WTC11 (cell line): ENCODE data around the gene BTN2A1. TPM values are rescaled to one million over a fixed set of nuclear protein-coding genes. Genes with fewer than 3 reads are reported as not detected.

Experiments
- ATAC-seq: fragments of 200-7000 bp; cut with Tn5 transposase; 2 replicates; pipeline ENCODE4 v1.10.0; 2021; ENCODE audit warnings: mild to moderate bottlenecking, moderate library complexity
- CTCF ChIA-PET: fragments of 300-600 bp; sonication (Branson Sonifier 250); formaldehyde crosslinking; loops from one replicate; lab custom pipeline; 2021; ENCODE audit warnings: antibody characterized with exemption; lab: Charles Lee
- POLR2A ChIA-PET: fragments of 350-600 bp; sonication (Branson Sonifier 250); formaldehyde crosslinking; loops from one replicate; lab custom pipeline; 2021; ENCODE audit warnings: antibody characterized with exemption; lab: Charles Lee
- DNase-seq: peaks from one replicate; pipeline ENCODE4 v3.0.0; 2021; ENCODE audit warnings: low spot score
- H3K27ac Mint-ChIP-seq: 2 replicates; pipeline ENCODE4 v1.8.0; 2021; ENCODE audit warnings: mixed read lengths
- H3K27me3 Mint-ChIP-seq: 2 replicates; pipeline ENCODE4 v1.8.0; 2021; ENCODE audit warnings: low read depth, mild to moderate bottlenecking, moderate library complexity, mixed read lengths
- H3K36me3 Mint-ChIP-seq: 2 replicates; pipeline ENCODE4 v1.8.0; 2021; ENCODE audit warnings: mixed read lengths
- H3K4me1 Mint-ChIP-seq: 2 replicates; pipeline ENCODE4 v1.8.0; 2022; ENCODE audit warnings: mixed read lengths
- H3K4me3 Mint-ChIP-seq: 2 replicates; pipeline ENCODE4 v1.8.0; 2021; ENCODE audit warnings: mild to moderate bottlenecking, moderate library complexity, mixed read lengths
- H3K9me3 Mint-ChIP-seq: 2 replicates; pipeline ENCODE4 v1.8.0; 2021; ENCODE audit warnings: mixed read lengths
- CBFB ChIP-seq: sonication (generic); formaldehyde crosslinking; IDR thresholded peaks from 2 replicates; pipeline ENCODE4 v1.8.1; 2022; ENCODE audit warnings: mild to moderate bottlenecking, low read depth, missing genetic modification reagents
- CREM ChIP-seq: sonication (generic); formaldehyde crosslinking; IDR thresholded peaks from 2 replicates; pipeline ENCODE4 v1.8.1; 2022; ENCODE audit warnings: mild to moderate bottlenecking, missing genetic modification reagents, moderate library complexity
- ELF4 ChIP-seq: sonication (generic); formaldehyde crosslinking; IDR thresholded peaks from 2 replicates; pipeline ENCODE4 v1.8.1; 2022; ENCODE audit warnings: low read depth, mild to moderate bottlenecking, moderate library complexity, missing genetic modification reagents
- EMX1 ChIP-seq: fragments of 250-450 bp; sonication (Bioruptor Pico); IDR thresholded peaks from 2 replicates; pipeline ENCODE4 v1.8.0; 2021; ENCODE audit warnings: mild to moderate bottlenecking
- HMGA2 ChIP-seq: fragments of 250-450 bp; sonication (Bioruptor Pico); IDR thresholded peaks from 2 replicates; pipeline ENCODE4 v1.4.0; 2021; ENCODE audit warnings: mild to moderate bottlenecking, moderate library complexity
- JAZF1 ChIP-seq: fragments of 250-450 bp; sonication (Bioruptor Pico); IDR thresholded peaks from 2 replicates; pipeline ENCODE4 v1.9.0; 2021; ENCODE audit warnings: moderate library complexity, mild to moderate bottlenecking, inconsistent platforms
- MAX ChIP-seq: sonication (generic); formaldehyde crosslinking; IDR thresholded peaks from 2 replicates; pipeline ENCODE4 v1.8.0; 2022; ENCODE audit warnings: mild to moderate bottlenecking, missing genetic modification reagents
- NFYB ChIP-seq: sonication (generic); formaldehyde crosslinking; conservative IDR thresholded peaks from 2 replicates; pipeline ENCODE4 v1.8.0; 2022; ENCODE audit warnings: low read depth, missing genetic modification reagents
- PRRX2 ChIP-seq: fragments of 250-450 bp; sonication (Bioruptor Pico); IDR thresholded peaks from 2 replicates; pipeline ENCODE4 v1.8.0; 2021; ENCODE audit warnings: mild to moderate bottlenecking
- SP1 ChIP-seq: sonication (generic); formaldehyde crosslinking; conservative IDR thresholded peaks from 2 replicates; pipeline ENCODE4 v1.8.1; 2022; ENCODE audit warnings: missing genetic modification reagents
- ZNF423 ChIP-seq: fragments of 250-450 bp; sonication (Bioruptor Pico); IDR thresholded peaks from 2 replicates; pipeline ENCODE4 v2.1.2; 2022; ENCODE audit warnings: mild to moderate bottlenecking, moderate library complexity
- total RNA-seq: library from RNA; stranded (reverse); gene quantifications from 3 replicates; pipeline ENCODE4 v1.2.3, GENCODE V29; 2021

The BTN2A1 gene
- total RNA-seq, 1 experiment from 2014 or later = 9.9 TPM

DNA sequence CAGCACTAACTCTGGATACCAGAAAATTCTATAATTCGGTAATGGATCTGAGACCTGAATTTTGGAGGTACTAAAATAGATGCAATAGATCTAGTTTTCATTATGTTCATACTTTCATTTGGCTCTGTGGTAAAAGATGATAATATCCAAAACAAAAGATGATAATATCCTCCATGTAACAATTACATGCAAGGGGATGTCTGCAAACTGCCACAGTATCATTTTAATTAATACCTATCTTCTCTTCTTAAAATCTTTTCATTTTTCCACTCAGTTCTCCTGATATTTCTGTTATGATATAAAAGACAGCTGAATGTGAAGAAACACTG is 15.6 kb downstream of the BTN2A1 start:
- DNase-seq (no peak), ATAC-seq (no peak)
- Mint-ChIP-seq H3K9me3 (peaks cover 22% of the 10 kb centered on the region), H3K27me3 (no peaks in the 10 kb centered on the region), H3K4me3 (peak overlapping the region; percentile 59), H3K27ac (peak overlapping the region; percentile 98), H3K4me1 (peaks cover 33% of the 10 kb centered on the region), H3K36me3 (peaks cover 19% of the 10 kb centered on the region)
- ChIA-PET POLR2A (interaction anchor here (1.2 to 1.7 kb wide), 2 partner anchors 60 to 64 kb away, joined by 3 to 6 read pairs; partner anchors contain the start of gene HMGN4), CTCF (interaction anchor here (1.3 to 1.4 kb wide), 2 partner anchors 122 to 132 kb away, joined by 4 to 10 read pairs; no protein-coding TSS in a partner anchor)
- no peak for TF ChIP-seq ELF4 (CRISPR knock-in tag)

GRCh38 chr6:26473758-26474438 is 16.1 kb downstream of the BTN2A1 start:
- TF ChIP-seq NFYB = peak; percentile 25; the same call in 1 of the 2 replicates
- TF ChIP-seq JAZF1 = no peak
- peak overlapping the region; percentile 98 for H3K27ac Mint-ChIP-seq
- ChIA-PET CTCF (interaction anchor here (0.7 to 1.4 kb wide), 5 partner anchors 26 to 255 kb away, joined by 3 to 10 read pairs (median 4); partner anchors contain the start of gene BTN1A1), POLR2A (interaction anchor here (1.2 to 1.7 kb wide), 3 partner anchors 11 to 64 kb away, joined by 3 to 6 read pairs (median 4); partner anchors contain the start of gene HMGN4)
- peaks cover 33% of the 10 kb centered on the region for H3K4me1 Mint-ChIP-seq
- peak overlapping the region; percentile 59 for H3K4me3 Mint-ChIP-seq
- ATAC-seq (peak; percentile 90), DNase-seq (peak; percentile 33)
- H3K36me3 Mint-ChIP-seq = peaks cover 14% of the 10 kb centered on the region
- H3K27me3 Mint-ChIP-seq = no peaks in the 10 kb centered on the region
- H3K9me3 Mint-ChIP-seq = peaks cover 22% of the 10 kb centered on the region

DNA sequence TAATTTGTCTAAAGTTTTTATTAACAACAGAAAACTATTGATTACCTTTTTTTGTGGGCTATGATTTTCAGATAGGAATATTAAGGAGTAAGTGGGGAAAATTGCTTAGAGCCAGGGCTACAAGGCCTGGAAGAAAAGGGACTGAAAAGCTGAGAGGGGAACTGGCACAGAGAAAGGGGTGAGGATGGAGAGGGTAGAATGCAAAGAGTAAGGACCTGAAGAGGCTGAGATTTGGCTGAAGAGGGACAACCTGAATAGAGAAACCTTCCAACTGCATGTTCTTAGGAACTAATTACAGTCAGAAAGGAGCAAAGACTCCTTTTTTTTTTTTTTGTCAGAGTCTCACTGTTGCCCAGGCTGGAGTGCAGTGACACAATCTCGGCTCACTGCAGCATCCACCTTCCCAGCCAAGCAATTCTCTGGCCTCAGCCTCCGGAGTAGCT is 16.7 kb downstream of the BTN2A1 start:
- ATAC-seq (no peak), DNase-seq (no peak)
- POLR2A ChIA-PET = interaction anchor here (1.2 to 1.7 kb wide), 3 partner anchors 12 to 63 kb away, joined by 3 to 6 read pairs (median 4); partner anchors contain the start of gene HMGN4
- CTCF ChIA-PET = interaction anchor here (0.7 to 1.4 kb wide), 5 partner anchors 26 to 256 kb away, joined by 3 to 10 read pairs (median 4); partner anchors contain the start of gene BTN1A1
- H3K27me3 Mint-ChIP-seq = no peaks in the 10 kb centered on the region
- H3K9me3 Mint-ChIP-seq = peaks cover 22% of the 10 kb centered on the region
- H3K27ac Mint-ChIP-seq = peak overlapping the region; percentile 98
- peak overlapping the region; percentile 59 for H3K4me3 Mint-ChIP-seq
- TF ChIP-seq MAX (no peak), CREM (CRISPR knock-in tag) (0 out of 2 replicates have a peak, but pooled peaks have one; percentile 28)
- peaks cover 11% of the 10 kb centered on the region for H3K36me3 Mint-ChIP-seq
- H3K4me1 Mint-ChIP-seq = peaks cover 33% of the 10 kb centered on the region

- POLR2A ChIA-PET = no interaction called here
- H3K9me3 Mint-ChIP-seq = peaks cover 29% of the 10 kb centered on the region
- CTCF ChIA-PET = interaction anchor here (1.0 to 1.2 kb wide), 2 partner anchors 97 to 135 kb away, joined by 3 to 7 read pairs; no protein-coding TSS in a partner anchor
- H3K27me3 Mint-ChIP-seq = no peaks in the 10 kb centered on the region
- H3K4me3 Mint-ChIP-seq = no peak overlapping the region
- no peak for TF ChIP-seq EMX1 (CRISPR knock-in tag)
- 0 out of 2 replicates have a peak, but pooled peaks have one; percentile 6 for TF ChIP-seq ZNF423
- no peak for DNase-seq
- H3K27ac Mint-ChIP-seq = 0 out of 2 replicates have a peak overlapping the region, but pooled peaks have one; percentile 58
- peak; percentile 64 for ATAC-seq
- H3K36me3 Mint-ChIP-seq = peaks cover 16% of the 10 kb centered on the region
- peaks cover 33% of the 10 kb centered on the region for H3K4me1 Mint-ChIP-seq
Observed at GRCh38 chr6:26475823-26476729, 18.3 kb downstream of the BTN2A1 start.

- CTCF ChIA-PET = interaction anchor here (1.2 kb wide), 1 partner anchor 135 kb away, joined by 7 read pairs; no protein-coding TSS in a partner anchor
- Mint-ChIP-seq H3K27me3 (no peaks in the 10 kb centered on the region), H3K4me3 (no peak overlapping the region), H3K4me1 (peaks cover 33% of the 10 kb centered on the region), H3K36me3 (peaks cover 10% of the 10 kb centered on the region), H3K9me3 (peaks cover 25% of the 10 kb centered on the region), H3K27ac (no peak overlapping the region)
- POLR2A ChIA-PET = interaction anchor here (0.6 kb wide), 1 partner anchor 197 kb away, joined by 3 read pairs; no protein-coding TSS in a partner anchor
- DNase-seq (no peak), ATAC-seq (no peak)
- TF ChIP-seq PRRX2 = no peak
- TF ChIP-seq SP1 (CRISPR knock-in tag) = no peak
- no peak for TF ChIP-seq NFYB
- no peak for TF ChIP-seq HMGA2 (CRISPR knock-in tag)
- TF ChIP-seq CBFB (CRISPR knock-in tag) = no peak
Observed at GRCh38 chr6:26476896-26477295, 19.1 kb downstream of the BTN2A1 start.
